Measurements from ENCODE around the gene TYMS.

Gene TYMS

DNA sequence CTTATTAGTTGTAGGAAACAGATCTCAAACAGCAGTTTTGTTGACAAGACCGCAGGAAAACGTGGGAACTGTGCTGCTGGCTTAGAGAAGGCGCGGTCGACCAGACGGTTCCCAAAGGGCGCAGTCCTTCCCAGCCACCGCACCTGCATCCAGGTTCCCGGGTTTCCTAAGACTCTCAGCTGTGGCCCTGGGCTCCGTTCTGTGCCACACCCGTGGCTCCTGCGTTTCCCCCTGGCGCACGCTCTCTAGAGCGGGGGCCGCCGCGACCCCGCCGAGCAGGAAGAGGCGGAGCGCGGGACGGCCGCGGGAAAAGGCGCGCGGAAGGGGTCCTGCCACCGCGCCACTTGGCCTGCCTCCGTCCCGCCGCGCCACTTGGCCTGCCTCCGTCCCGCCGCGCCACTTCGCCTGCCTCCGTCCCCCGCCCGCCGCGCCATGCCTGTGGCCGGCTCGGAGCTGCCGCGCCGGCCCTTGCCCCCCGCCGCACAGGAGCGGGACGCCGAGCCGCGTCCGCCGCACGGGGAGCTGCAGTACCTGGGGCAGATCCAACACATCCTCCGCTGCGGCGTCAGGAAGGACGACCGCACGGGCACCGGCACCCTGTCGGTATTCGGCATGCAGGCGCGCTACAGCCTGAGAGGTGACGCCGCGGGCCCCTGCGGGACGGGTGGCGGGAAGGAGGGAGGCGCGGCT, at the start of gene TYMS:
TSS of gene TYMS (plus strand) at position 343 of the 690 bp plus-strand sequence. CDS start at position 433, 90 bp downstream.
- DNase-seq = peak; percentile 85

DNA sequence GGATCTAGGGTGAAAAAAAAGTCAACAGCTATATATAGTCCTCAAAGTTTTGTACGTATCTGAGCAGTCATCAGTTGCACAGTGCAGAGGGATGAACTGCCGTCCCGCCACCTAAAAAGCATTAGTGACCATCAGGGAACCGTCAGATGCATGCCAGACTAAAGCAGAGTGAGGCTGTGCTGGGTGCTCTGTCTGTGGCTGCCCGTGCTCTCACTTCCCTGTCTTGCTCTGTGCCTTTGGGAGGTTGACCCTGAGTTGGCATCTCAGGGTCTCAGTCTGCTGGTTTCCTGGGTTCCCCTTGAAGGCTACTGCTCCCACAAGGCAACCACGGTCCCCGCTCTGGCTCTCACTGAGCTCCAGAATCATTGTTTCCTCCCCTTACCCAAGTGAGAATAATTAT, 49.5 kb upstream of the TYMS start:
- no peak for DNase-seq

DNA sequence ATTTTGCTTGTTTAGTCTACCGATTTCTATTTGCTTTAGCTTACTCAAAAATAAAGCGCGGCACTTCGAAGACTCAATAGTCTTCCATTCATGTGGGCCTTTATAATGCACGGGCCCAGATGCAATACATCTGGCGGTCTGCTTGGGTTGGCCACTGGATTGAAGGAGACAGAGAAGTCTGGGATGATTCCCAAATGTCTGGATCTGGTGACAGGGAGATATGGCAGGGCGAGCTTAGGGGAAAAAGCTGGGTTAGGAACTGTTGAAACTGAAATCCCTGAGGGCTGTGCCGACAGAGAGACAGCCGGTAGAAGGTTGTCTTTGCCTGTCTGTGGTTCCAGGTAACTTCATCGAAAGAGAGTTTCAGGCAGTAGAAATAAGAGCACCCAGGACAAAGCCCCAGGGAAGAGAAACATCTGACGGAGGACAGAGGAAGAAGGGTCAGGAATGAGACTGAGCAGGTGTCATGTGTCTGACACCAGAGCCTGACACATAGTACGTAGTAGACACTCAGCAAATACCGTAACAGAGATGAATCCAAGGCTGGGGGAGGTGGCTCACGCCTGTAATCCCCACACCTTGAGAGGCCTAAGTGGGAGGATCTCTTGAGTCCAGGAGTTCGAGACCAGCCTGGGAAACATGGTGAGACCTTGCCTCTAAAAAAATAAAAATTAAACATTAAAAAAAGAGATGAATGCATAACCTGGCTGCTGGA, 47.1 kb upstream of the TYMS start:
- DNase-seq = no peak

DNA sequence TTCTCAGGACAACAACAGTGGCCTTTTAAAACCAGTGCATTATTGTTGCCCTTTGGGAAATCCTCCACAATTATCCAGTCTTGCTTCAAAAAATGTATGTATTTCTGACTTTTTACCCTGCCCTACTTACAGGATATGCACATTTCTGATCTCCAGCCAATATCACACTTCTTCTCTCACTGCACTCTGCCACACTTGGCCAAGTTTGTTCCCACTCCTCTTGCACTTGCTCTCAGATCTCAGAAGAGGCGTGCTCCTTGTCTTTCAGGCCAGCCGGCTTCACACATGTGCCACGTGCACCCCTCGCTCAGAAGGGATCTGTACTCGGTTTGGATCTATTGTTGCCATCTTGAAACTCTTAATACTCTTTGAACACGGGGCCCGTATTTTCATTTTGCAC, 45.3 kb upstream of the TYMS start:
- DNase-seq = no peak

DNA sequence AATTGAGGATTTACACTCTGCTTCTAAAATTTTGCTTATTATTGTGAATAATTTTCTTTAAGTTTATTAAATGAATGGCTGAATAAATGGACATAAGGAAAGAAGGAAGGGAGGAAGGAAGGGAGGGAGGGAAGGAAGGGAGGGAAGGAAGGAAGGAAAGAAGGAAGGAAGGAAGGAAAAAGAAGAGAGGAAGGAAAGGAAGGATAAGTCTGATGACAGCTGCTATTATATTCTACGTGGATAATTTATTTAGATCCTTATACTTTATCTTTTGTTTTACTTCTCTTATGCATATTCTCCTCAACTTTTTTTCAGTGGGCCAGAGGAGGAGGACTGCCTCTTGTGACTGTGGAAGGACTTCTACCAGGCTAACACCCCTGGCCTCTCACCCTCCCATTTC, 43.3 kb upstream of the TYMS start:
- no peak for DNase-seq

DNA sequence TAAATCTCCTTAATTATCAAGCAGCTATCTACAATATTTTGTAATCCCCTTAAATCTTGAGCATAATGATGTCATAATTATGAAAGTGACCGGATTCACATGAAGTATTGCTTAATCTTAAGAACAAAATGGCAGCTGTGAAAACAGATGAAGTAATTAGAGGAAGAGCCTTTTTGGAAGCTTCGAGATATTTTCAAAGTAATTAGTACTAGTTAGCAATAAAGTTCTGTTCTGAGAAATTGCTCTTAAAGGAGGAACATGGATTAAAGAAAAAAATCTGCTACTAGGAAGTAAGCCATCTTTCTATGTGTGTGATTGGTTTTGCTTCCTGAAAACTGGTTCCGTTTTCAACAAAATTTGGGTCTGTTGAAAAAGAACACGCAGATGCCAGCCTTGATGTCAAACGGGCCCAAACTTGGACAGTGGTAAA, 42.3 kb upstream of the TYMS start:
- no peak for DNase-seq

DNA sequence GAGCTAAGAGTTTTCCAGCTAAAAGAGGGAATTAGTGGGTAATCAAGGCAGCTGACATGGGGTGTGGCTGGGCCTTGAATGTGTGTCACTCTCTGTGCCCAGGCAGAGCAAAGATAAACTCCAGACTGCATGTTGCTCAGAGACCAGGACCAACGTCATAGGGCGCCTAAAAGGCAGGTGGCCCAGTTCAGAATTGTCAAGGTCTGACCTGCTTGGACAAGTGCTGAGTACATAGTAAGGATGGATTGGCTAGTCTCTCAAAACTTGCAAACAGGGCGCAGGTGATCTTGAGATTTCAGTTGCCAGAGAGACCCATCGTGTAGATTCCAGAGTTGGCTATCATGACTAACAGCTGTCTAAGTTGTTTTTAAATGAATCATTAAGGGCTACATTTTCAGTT, 41.7 kb upstream of the TYMS start:
- no peak for DNase-seq

DNA sequence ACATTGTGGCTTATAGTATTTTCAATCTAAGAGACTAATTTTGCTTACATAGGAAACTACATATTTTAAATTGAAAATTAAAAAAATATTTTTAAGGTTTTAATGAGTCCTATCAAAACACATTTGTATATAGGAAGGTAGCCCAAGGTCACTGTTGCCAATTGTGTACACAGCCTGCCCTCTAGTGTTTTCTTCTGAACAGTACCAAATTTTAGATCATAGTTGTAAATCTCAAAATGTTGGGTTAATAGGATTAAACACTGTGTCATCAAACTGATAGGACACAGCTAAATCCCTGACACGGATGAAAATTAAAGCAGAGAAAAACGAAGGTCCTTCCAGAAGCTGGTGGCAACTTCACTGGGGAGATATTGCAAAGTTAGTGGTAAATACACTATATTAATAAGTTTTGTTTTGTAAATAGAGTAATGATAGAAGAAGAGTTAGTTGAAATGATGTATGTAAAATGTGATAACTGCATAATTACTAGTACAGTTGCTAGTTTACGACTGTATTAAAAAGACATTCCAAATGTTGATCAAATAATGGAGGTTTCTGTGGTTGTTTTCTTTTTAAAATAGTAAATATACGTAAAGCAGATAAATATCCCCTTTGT, 41.0 kb upstream of the TYMS start:
- no peak for DNase-seq

DNA sequence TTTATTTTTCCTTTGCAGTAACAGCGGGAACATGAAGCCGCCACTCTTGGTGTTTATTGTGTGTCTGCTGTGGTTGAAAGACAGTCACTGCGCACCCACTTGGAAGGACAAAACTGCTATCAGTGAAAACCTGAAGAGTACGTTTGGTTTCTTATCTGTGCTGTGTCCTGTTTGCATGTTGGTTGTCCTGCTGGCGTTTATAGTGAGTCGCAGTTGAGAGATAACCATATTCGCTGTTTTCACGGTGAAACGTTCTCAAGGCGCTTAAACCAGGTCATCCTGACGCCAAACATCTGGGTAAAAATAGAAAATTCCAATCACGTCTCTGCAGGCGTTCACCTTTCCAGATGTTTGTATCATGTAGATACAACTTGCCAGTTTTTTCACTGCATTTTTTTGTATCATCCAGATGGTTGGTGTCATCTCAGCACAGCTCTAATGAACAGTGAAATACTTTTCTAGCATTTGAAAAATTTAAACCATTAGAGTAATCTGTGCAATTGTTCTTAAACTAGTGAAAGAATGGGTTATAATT, 39.4 kb upstream of the TYMS start:
- no peak for DNase-seq

DNA sequence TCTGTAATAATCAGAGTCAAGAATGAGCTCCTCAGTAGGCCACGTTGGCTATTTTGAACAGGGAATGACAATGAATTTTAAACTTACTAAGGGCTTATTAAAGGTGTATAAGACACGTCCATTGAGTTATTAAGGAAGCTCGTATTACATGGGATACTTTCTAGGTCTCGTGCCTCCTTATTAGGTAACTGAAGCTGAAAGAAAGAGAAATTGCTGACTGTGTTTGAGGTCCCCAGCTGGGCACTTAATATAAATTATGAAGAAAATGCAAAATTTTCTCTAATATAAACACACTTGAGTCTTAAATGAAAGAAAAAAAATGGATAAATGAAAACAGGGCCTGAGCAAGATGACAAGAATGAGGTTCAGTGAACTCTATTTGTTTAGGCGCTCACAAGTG, 38.8 kb upstream of the TYMS start:
- no peak for DNase-seq

DNA sequence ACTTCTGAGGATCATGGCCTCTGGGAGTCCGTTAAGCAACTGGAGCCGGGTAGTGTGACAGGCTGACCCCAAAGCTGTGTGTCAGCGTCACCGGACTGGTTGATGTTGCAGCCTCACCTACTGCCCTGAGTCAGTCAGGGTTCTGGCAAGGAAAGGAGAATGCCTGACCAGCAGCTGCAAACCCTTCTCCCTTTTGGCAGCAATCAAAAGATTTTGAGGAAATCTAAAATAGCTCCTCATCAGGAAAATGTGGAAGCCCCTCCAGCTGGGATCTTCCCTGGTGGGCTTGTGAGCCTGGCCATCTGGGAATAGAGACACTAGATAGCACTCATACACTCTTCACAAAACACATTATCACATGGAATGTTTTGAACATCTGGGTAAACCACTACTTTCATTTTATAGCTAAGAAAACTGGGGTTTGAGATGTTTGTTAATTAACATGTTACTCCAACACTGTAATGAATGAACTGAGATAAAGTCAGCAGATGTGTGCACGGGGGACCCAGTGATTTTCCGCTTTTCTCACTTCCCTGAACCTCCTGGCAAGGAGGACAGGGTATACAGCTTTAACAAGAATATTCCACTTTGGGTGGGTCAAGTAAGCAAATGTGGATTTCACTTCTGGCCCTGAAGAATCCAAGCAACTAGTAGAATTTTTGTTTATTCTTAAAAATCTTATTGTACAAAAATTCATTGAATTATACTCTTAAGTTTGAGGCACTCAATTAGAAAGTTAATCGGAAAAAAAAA, 36.0 kb upstream of the TYMS start:
- DNase-seq = no peak

DNA sequence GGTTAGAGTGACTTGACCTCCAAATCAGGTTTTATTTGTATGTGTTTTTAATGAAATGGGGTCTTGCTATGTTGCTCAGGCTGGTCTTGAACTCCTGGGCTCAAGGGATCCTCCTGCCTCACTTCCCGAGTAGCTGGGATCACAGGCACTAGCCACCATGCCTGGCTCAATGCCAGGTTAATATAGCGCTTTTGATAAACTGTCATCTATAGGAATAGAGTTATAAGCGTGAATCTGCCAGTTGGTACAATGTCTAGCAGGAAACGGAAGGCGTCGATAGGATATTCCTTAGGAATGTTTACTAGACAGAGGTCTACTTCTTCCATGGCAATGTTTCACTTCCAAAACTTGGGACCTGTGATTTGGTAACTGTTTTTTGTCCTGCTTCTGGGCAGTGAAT, 35.2 kb upstream of the TYMS start:
- no peak for DNase-seq

DNA sequence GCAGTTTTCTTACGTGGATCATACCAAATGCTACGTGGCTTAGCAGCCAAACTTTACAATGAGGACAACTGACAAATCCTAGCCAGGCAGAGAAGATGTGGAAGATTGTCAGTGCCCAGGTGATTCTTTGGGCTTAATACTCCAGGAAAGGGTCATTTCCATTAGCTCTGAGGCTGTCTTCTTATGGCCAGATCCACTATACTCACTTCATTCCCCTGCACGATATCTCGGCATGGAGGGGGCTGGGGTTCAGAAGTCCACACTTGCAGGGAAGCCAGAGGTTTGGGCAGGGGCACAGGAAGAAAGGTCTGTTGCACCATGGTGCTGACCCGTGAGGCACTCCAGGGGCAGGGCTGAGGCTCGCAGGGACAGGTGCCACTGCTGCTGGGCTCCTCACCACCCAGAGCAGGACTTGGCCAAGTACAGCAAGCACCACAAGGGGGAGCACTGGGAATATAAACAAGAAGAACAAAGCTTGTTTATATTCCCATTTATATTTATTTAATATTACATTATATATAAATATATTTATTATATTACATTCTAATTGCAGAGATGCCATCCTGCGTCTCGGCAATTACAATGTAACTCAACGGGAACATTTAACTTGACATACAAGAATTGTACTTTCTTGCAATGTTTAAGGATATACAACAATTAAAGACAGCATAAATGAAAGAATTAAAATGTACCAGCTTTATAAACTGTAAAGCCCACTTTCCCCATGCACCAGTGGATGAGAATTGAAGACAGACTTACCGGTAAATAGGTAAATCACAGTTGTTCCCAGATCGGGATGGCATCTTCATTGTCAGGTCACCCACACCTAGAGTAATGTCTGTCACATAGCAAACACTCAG, 33.5 kb upstream of the TYMS start:
- DNase-seq = peak; percentile 75

DNA sequence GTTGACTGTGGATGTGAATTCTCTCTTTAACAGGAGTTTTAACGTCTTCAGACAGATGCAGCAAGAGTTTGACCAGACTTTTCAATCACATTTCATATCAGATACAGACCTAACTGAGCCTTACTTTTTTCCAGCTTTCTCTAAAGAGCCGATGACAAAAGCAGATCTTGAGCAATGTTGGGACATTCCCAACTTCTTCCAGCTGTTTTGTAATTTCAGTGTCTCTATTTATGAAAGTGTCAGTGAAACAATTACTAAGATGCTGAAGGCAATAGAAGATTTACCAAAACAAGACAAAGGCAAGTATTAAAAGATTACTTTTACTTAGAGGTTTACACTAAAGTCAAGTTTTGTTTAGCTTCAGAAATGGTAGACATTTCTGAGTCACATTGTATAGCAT, 30.2 kb upstream of the TYMS start:
- DNase-seq = no peak

DNA sequence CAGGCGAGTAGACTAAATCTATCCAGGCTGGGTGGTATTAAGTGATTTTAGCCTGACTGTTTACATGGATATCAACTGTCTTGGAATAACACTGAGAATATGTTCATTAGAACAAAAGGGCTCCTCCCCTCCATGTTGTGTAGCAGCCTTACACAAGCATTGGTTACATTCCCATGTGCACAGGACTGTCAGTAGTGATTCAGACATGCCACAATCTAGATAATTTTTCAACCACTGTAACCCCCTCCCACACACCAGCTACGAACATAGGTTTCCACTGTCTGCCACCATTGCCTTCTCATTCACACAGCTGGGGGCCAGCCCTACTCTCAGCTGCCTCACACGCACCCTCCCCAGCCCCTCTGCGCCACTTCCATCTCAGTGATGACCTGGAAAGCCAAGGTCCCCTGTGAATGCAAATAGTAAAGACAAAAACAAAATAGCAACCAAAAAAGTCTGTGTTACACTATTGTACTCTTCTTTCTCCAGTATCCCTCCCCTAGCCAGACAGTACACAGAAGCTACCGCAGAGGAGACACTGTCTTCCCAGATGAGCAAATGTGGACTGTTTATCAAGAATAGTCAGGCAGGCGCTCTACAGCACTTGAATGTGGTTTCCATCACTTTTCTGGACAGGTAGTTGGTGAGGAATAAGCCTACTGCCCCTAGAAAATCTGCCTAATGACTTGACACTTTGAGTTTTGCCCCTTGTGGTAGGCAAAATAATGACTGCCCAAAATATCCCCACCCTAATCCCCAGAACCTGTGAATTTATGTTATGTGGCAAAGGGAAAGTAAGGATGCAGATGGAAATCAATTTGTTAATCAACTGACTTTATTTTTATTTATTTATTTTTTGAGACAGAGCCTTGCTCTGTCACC, 27.9 kb upstream of the TYMS start:
- DNase-seq = no peak

DNA sequence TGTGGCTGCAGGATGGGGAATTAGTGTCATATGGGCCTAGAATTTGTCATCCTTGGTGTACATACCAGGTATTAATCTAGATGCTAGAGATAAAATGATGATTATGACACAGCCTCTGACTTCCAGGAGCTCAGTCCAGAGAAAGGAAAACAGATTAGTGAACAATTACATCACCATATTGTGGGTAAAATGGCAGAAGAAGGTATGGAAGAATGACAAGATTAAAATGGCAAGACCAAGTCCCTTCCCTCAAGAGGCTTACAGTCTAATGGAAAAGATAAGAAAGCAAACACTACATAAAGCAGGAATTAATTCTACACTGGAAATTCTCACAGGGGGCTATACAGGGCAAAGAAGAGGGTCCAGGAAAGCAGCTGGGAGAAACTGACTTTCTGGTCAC, 25.9 kb upstream of the TYMS start:
- DNase-seq = no peak

DNA sequence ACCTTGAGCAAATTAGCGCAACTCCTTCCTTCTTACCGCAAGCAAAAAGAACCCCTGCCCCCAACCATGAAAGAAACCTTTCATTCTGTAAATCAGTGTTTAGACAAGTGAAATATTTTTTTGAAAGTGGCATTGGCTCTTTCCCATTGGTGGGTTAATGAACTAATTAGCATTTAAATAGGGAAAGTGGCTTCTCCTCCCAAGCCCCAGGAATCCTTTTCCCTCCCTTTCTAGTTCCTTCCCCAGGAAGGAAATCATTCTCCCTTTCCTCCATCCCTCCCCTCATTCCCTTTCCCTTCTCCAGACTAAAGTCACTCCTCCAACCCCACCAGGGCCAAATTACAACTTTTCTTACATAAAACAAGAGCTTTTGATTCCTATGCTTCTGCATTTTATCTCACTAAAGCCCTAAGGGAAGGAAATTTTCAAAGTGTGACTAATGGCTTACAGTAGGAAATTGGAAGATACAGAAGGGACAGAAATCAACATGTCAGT, 22.9 kb upstream of the TYMS start:
- DNase-seq = no peak

DNA sequence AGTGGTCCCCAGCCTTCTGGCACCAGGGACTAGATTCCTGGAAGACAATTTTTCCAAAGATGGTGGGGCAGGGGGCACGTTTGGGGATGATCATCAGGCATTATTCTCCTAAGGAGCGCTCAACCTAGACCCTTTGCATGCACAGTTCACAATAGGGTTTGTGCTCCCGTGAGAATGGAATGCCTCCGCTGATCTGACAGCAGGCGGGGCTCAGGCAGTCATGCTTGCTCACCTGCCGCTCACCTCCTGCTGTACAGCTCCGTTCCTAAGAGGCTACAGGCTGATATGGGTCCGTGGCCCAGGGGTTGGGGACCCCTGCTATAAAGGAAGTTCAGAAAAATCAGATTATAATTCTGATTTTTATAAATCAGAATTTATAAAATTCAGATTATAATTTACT, 22.3 kb upstream of the TYMS start:
- no peak for DNase-seq

DNA sequence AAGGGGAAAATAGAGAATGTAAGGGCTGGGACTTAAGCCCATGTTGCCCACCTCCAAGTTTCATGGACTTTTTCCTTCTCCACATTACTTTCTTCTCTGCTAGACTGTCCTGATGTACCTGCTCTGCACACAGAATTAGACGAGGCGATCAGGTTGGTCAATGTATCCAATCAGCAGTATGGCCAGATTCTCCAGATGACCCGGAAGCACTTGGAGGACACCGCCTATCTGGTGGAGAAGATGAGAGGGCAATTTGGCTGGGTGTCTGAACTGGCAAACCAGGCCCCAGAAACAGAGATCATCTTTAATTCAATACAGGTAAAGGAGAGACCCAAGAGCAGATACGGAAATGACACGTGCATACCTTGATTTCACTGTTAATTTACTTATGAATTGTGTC, 16.2 kb upstream of the TYMS start:
- DNase-seq = no peak

DNA sequence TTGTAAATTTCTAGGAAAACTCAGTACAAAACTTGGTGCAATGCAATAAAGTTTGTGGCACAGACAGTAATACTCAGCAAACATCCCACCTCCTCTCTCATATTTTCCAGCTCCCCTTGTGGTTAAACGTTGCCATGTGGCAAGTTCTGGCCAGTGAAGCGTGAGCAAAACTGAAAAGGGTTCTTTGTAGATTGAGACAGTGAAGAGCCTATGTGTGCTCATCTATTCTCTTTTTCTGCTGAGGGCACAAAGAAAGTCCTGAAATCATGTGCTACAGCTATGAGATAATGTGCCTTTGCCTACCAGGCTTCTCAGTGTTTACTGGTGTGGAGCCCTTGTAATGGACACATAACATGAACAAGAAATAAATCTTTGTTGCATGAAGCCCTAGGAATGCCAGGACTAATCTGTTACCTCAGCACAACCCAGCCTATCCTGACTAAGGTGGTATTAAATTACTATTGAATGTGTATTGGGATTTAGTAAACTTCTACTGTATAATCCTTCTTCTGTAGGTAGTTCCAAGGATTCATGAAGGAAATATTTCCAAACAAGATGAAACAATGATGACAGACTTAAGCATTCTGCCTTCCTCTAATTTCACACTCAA, 13.0 kb upstream of the TYMS start:
- no peak for DNase-seq

DNA sequence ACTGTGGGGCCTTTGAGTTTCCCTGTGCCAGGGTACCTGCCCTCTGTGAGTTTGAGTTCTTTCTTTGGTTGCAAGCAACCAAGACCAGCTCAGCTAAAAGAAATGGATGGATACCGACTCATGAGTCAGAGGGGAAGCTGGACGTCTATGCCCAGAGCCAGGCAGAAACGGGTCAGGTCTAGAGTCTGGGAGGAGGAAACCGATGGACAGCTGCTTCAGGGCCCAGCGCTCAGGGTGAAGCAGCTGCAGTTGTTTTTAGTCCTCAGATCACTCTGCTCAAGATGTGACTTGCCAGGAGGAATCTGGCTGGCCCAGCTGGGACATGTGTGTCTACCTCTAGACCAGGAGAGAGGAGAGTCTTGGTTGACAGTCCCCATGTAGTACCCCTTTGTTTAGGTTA, 10.1 kb upstream of the TYMS start:
- DNase-seq = no peak
